Limb (tissue), 2 donors: Measurements from ENCODE around the gene CLIP1.
"Not testable (repeated sequence)": the region's sequence is repeated elsewhere in the genome, so short reads cannot be mapped to it uniquely, and the experiment has no call there.

Experiments
- DNase-seq, 2 donors: peaks; one replicate each; pipeline ENCODE4 v3.0.0-alpha.2; 2016; ENCODE audit errors: extremely low spot score in 2 of 2

The CLIP1 gene

DNA sequence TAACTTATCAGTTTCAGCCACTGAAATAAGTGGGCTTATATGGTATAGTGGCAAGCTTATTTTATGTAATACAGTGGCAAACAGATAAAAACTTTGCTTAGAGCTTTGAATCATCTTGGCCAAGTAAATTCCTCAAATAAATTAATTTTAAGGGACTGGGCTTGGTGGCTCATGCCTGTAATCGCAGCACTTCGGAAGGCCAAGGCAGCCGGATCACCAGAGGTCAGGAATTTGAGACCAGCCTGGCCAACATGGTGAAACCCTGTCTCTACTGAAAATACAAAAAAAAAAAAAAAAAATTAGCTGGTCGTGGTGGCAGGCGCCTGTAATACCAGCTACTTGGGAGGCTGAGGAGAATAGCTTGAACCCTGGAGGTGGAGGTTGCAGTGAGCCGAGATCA is 24.5 kb downstream of the CLIP1 start:
- not testable (repeated sequence) for DNase-seq

GRCh38 chr12:122395319-122395718 is 27.1 kb downstream of the CLIP1 start:
- no peak for DNase-seq

- DNase-seq: no peak
Measured at GRCh38 chr12:122394626-122395194, 27.8 kb downstream of the CLIP1 start.

DNA sequence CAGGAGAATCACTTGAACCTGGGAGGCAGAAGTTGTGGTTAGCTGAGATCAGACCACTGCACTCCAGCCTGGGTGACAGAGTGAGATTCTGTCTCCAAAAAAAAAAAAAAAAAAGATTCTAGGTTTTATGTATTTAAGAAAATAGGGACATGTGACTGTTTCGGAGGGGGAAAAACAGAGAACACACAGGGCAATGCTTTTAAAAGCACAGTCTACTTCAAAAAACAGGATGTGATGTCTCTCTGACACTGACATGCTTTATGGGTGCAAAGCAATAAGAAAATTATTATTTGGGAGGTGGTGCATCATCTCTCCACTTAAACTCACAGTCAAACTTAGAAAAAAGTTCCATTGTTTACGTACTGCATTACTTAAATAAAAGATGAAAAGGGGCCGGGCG is 28.7 kb downstream of the CLIP1 start:
- no peak for DNase-seq

GRCh38 chr12:122392411-122392810 is 30.1 kb downstream of the CLIP1 start:
- DNase-seq: no peak

- no peak for DNase-seq
Measured at GRCh38 chr12:122389677-122390076, 32.8 kb downstream of the CLIP1 start.

DNA sequence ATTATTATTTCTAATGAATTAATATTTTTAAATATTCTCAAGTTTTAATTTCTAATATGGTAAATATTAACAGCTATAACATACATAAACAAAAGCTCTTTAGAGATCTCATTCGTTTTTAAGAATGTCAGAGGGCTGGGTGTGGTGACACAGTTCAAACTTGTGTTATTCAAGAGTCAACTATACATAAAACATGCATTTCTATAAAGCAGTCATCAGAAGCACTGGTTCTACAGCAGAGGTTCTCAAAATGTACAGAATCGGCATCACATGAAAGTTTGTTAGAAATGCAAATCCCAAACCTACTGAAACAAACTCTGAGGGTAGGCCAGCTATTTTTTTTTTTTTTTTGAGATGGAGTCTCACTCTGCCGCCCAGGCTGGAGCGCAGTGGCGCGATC is 34.6 kb downstream of the CLIP1 start:
- DNase-seq: no peak

DNA sequence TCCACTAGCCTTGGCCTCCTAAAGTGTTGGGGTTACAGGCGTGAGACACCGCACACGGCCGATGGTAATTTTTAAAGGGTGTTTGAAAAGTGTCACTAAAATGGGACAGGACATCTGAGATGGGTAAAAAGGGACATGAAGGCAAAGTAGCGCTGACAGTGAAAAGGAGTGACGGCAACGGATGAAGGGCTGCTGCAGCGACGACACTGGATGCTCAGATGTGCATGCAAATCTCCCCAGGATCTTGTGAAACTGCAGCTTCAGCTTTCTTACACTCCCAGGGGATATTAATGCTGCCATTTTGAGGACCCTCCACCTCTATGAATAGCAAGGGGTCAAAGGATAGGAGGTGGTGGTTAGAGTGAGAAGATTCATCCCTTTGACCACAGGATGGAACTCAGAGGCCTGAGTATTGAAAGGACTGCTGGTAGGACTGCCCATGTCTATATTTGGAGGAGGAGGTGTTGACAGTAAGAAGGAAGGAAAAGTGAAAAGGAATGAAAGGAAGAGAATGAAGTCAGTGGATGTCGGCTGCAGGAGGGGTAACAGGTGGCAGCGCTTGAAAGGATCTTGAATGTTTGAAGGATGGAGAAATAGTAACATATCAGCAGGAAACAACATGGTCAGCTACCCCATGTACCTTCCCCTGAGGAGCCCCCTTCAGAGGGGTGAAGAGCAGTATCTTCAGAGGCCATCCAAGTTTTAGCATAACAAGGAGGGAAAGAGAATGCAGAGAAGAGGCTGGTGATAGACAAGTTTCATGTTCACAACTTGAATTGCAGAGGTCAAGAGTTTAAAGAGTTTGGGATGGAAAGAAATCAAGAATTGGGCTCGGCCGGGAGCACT is 37.1 kb downstream of the CLIP1 start:
- DNase-seq: no peak

- DNase-seq: no peak
Measured at GRCh38 chr12:122382919-122383350, 39.5 kb downstream of the CLIP1 start.

DNA sequence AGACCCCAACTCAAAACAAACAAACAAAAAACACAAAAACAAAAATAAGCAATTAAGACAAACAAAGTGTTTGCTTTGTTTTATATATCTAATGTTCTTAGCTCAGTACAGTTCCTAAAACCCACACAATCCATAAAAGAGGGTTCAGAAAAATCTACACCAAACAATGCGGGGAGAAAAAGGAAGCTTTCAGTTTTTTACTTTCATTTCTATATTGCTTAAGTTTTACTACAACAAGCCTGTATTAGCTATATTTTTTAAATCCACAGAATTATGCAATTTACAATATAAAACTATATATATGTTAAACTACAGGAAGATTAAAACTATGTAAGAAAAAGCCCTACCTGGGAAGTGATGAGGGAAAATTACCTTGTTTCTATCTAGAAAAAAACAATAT is 41.4 kb downstream of the CLIP1 start:
- no peak for DNase-seq

GRCh38 chr12:122376751-122377150 is 45.7 kb downstream of the CLIP1 start:
- not testable (repeated sequence) for DNase-seq

DNA sequence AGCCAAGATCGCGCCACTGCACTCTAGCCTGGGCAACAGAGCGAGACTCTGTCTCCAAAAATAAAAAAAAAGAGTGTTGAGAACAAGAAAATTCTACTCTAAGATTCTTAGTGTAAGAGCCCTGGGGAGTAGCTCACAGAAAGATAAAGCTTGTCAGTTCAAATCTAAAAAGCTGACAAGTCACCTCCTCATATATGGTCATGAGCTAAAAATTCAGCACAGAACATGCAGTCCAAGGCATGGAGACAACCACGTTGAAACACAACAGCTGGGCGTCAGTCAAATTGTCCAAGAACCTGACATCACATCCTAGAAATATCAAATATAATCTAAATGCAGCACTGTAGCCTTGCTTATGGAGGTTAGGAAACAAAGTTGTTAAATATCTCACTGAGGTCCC is 47.8 kb downstream of the CLIP1 start:
- no peak for DNase-seq

GRCh38 chr12:122371475-122372045 is 50.9 kb downstream of the CLIP1 start:
- no peak for DNase-seq

GRCh38 chr12:122368361-122369073 is 54.0 kb downstream of the CLIP1 start:
- DNase-seq: peak in 1 of 2 donors; percentile 4

DNA sequence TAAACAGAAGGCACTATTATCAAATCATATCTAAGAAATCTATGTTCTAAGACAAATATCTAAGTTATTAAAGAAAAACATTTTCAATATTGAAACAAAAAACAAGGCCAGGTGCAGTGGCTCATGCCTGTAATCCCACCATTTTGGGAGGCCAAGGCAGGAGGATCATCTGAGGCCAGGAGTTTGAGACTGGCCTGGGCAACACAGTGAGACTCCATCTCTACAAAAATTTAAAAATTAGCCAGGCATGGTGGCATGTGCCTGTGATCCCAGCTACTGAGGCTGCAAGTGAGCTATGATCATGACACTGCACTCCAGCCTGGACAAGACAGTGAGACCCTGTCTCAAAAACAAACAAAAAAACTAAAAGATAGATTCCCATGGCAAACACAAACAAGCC is 54.8 kb downstream of the CLIP1 start:
- not testable (repeated sequence) for DNase-seq

GRCh38 chr12:122366685-122367475 is 55.6 kb downstream of the CLIP1 start:
- peak in 1 of 2 donors; percentile 5 for DNase-seq

DNA sequence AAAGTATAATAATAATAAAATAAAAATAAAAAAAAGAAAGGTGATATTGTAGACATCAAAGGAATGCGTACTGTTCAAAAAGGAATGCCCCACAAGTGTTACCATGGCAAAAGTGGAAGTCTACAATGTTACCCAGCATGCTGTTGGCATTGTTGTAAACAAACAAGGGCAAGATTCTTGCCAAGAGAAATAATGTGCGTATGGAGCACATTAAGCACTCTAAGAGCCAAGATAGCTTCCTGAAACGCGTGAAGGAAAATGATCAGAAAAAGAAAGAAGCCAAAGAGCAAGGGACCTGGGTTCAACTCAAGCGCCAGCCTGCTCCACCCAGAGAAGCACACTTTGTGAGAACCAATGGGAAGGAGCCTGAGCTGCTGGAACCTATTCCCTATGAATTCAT is 57.2 kb downstream of the CLIP1 start:
- DNase-seq: not testable (repeated sequence)

DNA sequence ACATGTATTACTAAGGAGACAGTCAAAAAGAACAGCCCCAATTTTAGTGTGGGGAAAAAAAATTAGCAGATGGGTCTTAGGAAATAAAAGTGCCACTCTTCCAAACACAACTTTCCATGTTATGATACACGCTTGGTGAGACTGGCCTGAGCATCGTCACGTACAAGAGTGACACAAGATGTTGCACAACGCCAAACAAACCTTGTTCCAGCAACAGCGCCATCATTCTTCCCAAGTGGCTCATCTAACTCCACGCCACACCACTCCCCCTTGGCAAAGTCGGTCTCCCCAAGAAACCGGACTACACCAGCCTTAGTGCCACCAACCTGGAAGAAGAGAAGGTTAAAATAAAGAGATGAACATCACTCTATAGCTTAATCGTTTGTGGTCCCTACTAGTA is 58.7 kb downstream of the CLIP1 start:
- DNase-seq: no peak

DNA sequence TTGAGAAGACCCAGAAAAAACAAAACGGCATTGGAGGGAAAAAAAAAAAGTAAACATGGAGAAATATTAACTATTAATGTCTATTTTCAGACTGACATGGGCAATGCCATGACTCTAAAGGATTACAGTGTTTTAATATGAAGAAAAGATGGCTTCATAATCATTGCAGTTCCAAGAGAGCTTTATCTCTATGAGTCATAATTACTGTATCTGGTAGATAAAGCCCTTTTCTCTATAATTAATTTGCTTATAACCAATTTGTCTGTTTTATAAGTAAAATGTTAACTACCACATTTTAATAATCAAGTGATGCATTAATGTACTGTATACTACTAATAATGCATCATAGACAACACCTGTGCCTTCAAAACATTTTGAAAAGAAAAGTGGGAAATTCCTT is 59.7 kb downstream of the CLIP1 start:
- no peak for DNase-seq

DNA sequence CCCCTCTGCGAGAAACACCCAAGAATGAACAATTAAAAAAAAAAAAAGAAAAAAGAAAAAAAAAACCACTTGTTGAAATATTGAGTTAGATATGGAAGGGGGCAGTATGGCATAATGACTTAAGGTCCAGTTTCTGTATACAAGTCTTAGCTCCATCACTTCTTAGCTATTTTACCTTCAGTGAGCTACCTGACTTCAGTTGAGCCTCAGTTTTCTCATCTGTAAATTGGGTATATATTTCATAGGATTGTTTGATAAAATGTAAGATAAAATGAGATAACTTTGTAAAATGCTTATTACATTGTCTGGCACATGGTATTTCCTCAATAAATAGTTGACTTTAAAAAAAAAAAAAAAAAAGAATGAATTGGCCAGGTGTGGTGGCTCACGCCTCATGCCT is 64.1 kb downstream of the CLIP1 start:
- not testable (repeated sequence) for DNase-seq

DNA sequence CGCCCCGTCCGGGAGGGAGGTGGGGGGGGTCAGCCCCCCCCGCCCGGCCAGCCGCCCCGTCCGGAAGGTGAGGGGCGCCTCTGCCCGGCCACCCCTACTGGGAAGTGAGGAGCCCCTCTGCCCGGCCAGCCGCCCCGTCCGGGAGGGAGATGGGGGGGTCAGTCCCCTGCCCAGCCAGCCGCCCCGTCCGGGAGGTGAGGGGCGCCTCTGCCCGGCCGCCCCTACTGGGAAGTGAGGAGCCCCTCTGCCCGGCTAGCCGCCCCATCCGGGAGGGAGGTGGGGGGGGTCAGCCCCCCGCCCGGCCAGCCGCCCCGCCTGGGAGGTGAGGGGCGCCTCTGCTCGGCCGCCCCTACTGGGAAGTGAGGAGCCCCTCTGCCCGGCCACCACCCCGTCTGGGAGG is 64.9 kb downstream of the CLIP1 start:
- DNase-seq: not testable (repeated sequence)
